H1 (cell line): ENCODE results near the gene PHTF2. TPM values are rescaled to one million over a fixed set of nuclear protein-coding genes. Genes with fewer than 3 reads are reported as not detected.
A peak's percentile ranks its signal among the peaks of the same experiment; 100 is the strongest.

Experiments
- CTCF ChIA-PET: fragments of 300-600 bp; sonication (Branson Sonifier 250); formaldehyde crosslinking; loops from one replicate; lab custom pipeline; 2021; ENCODE audit not compliant: partially characterized antibody; lab: Charles Lee
- POLR2A ChIA-PET: fragments of 300-600 bp; sonication (Branson Sonifier 250); formaldehyde crosslinking; loops from one replicate; lab custom pipeline; 2021; ENCODE audit warnings: inconsistent platforms; ENCODE audit not compliant: partially characterized antibody; lab: Charles Lee
- DNase-seq, 2 experiments: peaks; one replicate each; pipeline versions ENCODE4 v3.0.0 to v3.0.0-alpha.2; 2010 to 2022; ENCODE audit warnings: low spot score in 2 of 2, low read depth in 1 of 2, mixed read lengths in 1 of 2
- FAIRE-seq: peaks from 2 replicates; lab custom pipeline; 2011; peaks lifted over from hg19 to GRCh38; lab: Jason Lieb, UNC
- H2AFZ ChIP-seq: 2 replicates; pipeline ENCODE4 v1.8.1; 2012; ENCODE audit warnings: low read length, inconsistent platforms
- H2AK5ac ChIP-seq: 2 replicates; pipeline ENCODE4 v1.6.1; 2013; ENCODE audit warnings: low read depth, low read length
- H2BK120ac ChIP-seq: replicated peaks from 2 replicates; pipeline ENCODE3; 2013; ENCODE audit warnings: low read depth, low read length, inconsistent platforms
- H2BK12ac ChIP-seq: 2 replicates; pipeline ENCODE4 v1.6.1; 2013; ENCODE audit warnings: low read depth, low read length
- H2BK15ac ChIP-seq: 2 replicates; pipeline ENCODE4 v1.6.1; 2013; ENCODE audit warnings: low read length
- H2BK20ac ChIP-seq: 2 replicates; pipeline ENCODE4 v1.6.1; 2013; ENCODE audit warnings: low read length
- H2BK5ac ChIP-seq: 2 replicates; pipeline ENCODE4 v1.6.1; 2013; ENCODE audit warnings: low read depth, low read length
- H3K14ac ChIP-seq: 2 replicates; pipeline ENCODE4 v1.6.1; 2013; ENCODE audit warnings: inconsistent platforms; ENCODE audit not compliant: insufficient read length
- H3K18ac ChIP-seq: 2 replicates; pipeline ENCODE4 v1.6.1; 2013; ENCODE audit warnings: low read length; ENCODE audit errors: extremely low read depth
- H3K23ac ChIP-seq: 2 replicates; pipeline ENCODE4 v1.6.1; 2013; ENCODE audit warnings: inconsistent platforms; ENCODE audit not compliant: insufficient read length
- H3K23me2 ChIP-seq: 2 replicates; pipeline ENCODE4 v1.6.1; 2013; ENCODE audit warnings: low read depth, low read length
- H3K27ac ChIP-seq: 2 replicates; pipeline ENCODE4 v1.6.1; 2011; ENCODE audit warnings: low read depth, low read length, inconsistent platforms
- H3K27me3 ChIP-seq, 4 experiments: replicated peaks in 1 of 4; 1 replicate in 1 of 4; 2 replicates in 3 of 4; pipeline versions ENCODE4 v1.6.1 to v1.8.1; 2011 to 2013; ENCODE audit warnings: low read length in 3 of 4, mild to moderate bottlenecking in 3 of 4, inconsistent platforms in 2 of 4, mixed read lengths in 2 of 4, moderate library complexity in 1 of 4; ENCODE audit not compliant: control insufficient read depth in 3 of 4, insufficient read depth in 3 of 4; ENCODE audit errors: extremely low read depth in 1 of 4
- H3K36me3 ChIP-seq, 4 experiments: 2 replicates each; pipeline versions ENCODE4 v1.6.1 to v1.8.1; 2011 to 2013; ENCODE audit warnings: mild to moderate bottlenecking in 4 of 4, low read length in 3 of 4, moderate library complexity in 2 of 4, control low read depth in 1 of 4, inconsistent platforms in 1 of 4; ENCODE audit not compliant: insufficient read depth in 4 of 4, control insufficient read depth in 2 of 4
- H3K4ac ChIP-seq: replicated peaks from 2 replicates; pipeline ENCODE3; 2013; ENCODE audit warnings: low read length, low read depth, mixed read lengths, inconsistent platforms; ENCODE audit not compliant: insufficient read length
- H3K4me1 ChIP-seq, 4 experiments: replicated peaks in 1 of 4; 1 replicate in 1 of 4; 2 replicates in 3 of 4; pipeline versions ENCODE4 v1.6.1 to v1.8.1; 2011 to 2013; ENCODE audit warnings: low read length in 3 of 4, inconsistent platforms in 2 of 4, mixed read lengths in 1 of 4; ENCODE audit not compliant: insufficient read depth in 4 of 4, control insufficient read depth in 3 of 4
- H3K4me2 ChIP-seq, 2 experiments: 2 replicates each; pipeline versions ENCODE4 v1.6.1 to v1.8.1; 2011 to 2013; ENCODE audit warnings: low read depth in 2 of 2, low read length in 2 of 2, control low read depth in 1 of 2, inconsistent platforms in 1 of 2, mild to moderate bottlenecking in 1 of 2; ENCODE audit not compliant: insufficient read depth in 1 of 2
- H3K4me3 ChIP-seq, 4 experiments: fragments of 200-600, 300-600 bp in 1 of 4; sonication (generic), shearing (Covaris generic), sonication (Bioruptor Twin) in 1 of 4; 2 replicates each; pipeline versions ENCODE4 v1.5.1 to v1.8.1; 2011 to 2016; ENCODE audit warnings: low read length in 4 of 4, low read depth in 3 of 4, control low read depth in 2 of 4, inconsistent platforms in 2 of 4, mild to moderate bottlenecking in 2 of 4, mixed read lengths in 1 of 4, moderate library complexity in 1 of 4; ENCODE audit not compliant: insufficient read depth in 2 of 4; ENCODE audit errors: extremely low read depth in 1 of 4
- H3K56ac ChIP-seq: replicated peaks from 2 replicates; pipeline ENCODE3; 2013; ENCODE audit warnings: low read depth, mild to moderate bottlenecking, mixed read lengths, low read length, inconsistent platforms; ENCODE audit not compliant: insufficient read length
- H3K79me1 ChIP-seq: 2 replicates; pipeline ENCODE4 v1.6.1; 2013; ENCODE audit warnings: low read depth, low read length, control low read depth
- H3K79me2 ChIP-seq, 2 experiments: 2 replicates each; pipeline versions ENCODE4 v1.6.1 to v1.8.1; 2012 to 2013; ENCODE audit warnings: low read length in 2 of 2, mild to moderate bottlenecking in 2 of 2, inconsistent platforms in 1 of 2; ENCODE audit not compliant: insufficient read depth in 2 of 2, control insufficient read depth in 1 of 2
- H3K9ac ChIP-seq, 4 experiments: replicated peaks in 1 of 4; 1 replicate in 1 of 4; 2 replicates in 3 of 4; pipeline versions ENCODE4 v1.6.1 to v1.8.1; 2011 to 2013; ENCODE audit warnings: low read depth in 3 of 4, low read length in 3 of 4, control low read depth in 2 of 4, mild to moderate bottlenecking in 2 of 4, moderate library complexity in 2 of 4, inconsistent platforms in 1 of 4; ENCODE audit errors: extremely low read depth in 1 of 4
- H3K9me3 ChIP-seq, 2 experiments: 2 replicates each; pipeline versions ENCODE4 v1.6.1 to v1.8.1; 2012 to 2013; ENCODE audit warnings: mild to moderate bottlenecking in 2 of 2, moderate library complexity in 2 of 2, control low read depth in 1 of 2, inconsistent platforms in 1 of 2, low read depth in 1 of 2, low read length in 1 of 2, mixed read lengths in 1 of 2; ENCODE audit not compliant: insufficient read depth in 2 of 2
- H4K20me1 ChIP-seq, 2 experiments: replicated peaks in 1 of 2; 2 replicates each; pipeline versions ENCODE3 to v1.8.1; 2011 to 2013; ENCODE audit warnings: inconsistent platforms in 2 of 2, low read length in 2 of 2, mild to moderate bottlenecking in 1 of 2; ENCODE audit not compliant: insufficient read depth in 2 of 2, control insufficient read depth in 1 of 2
- H4K5ac ChIP-seq: 2 replicates; pipeline ENCODE4 v1.6.1; 2013; ENCODE audit warnings: low read length, low read depth, mixed read lengths, inconsistent platforms; ENCODE audit not compliant: insufficient read length
- H4K8ac ChIP-seq: 2 replicates; pipeline ENCODE4 v1.8.0; 2013; ENCODE audit warnings: mild to moderate bottlenecking, moderate library complexity, low read length, inconsistent platforms; ENCODE audit not compliant: insufficient read depth; ENCODE audit errors: extremely low read depth
- H4K91ac ChIP-seq: replicated peaks from 2 replicates; pipeline ENCODE3; 2013; ENCODE audit warnings: low read length, mixed read lengths, inconsistent platforms; ENCODE audit not compliant: insufficient read length
- ASH2L ChIP-seq: fragments of 200-600, 300-600 bp; sonication (generic); IDR thresholded peaks from one replicate; pipeline ENCODE4 v1.7.1; 2017; ENCODE audit warnings: low read length
- CBX5 ChIP-seq: fragments of 300-800, 300-1000 bp; sonication (generic); IDR thresholded peaks from 2 replicates; pipeline ENCODE4 v1.7.1; 2016; ENCODE audit warnings: antibody characterized with exemption, low read length, low read depth
- CBX8 ChIP-seq: fragments of 300-800, 300-1000 bp; sonication (generic); IDR thresholded peaks from 2 replicates; pipeline ENCODE4 v1.7.1; 2016; ENCODE audit warnings: low read depth, low read length, borderline replicate concordance
- GTF2F1 ChIP-seq: IDR thresholded peaks from 2 replicates; pipeline ENCODE4 v1.6.1; 2012; ENCODE audit warnings: low read depth, low read length, improper control_type of control experiment, borderline replicate concordance
- HDAC6 ChIP-seq: IDR thresholded peaks from one replicate; pipeline ENCODE4 v1.7.1; 2012; ENCODE audit warnings: low read depth, mild to moderate bottlenecking, inconsistent platforms, low read length, moderate library complexity
- SIN3A ChIP-seq, 2 experiments: IDR thresholded peaks in 1 of 2; conservative IDR thresholded peaks in 1 of 2; 2 replicates each; pipeline ENCODE4 v1.6.1; 2011 to 2012; ENCODE audit warnings: low read length in 2 of 2, improper control_type of control experiment in 1 of 2, low read depth in 1 of 2, mild to moderate bottlenecking in 1 of 2
- SIRT6 ChIP-seq: IDR thresholded peaks from one replicate; pipeline ENCODE4 v1.7.1; 2012; ENCODE audit warnings: low read length, inconsistent platforms
- TAF7 ChIP-seq: optimal IDR thresholded peaks from 2 replicates; pipeline ENCODE3; 2011; ENCODE audit warnings: low read depth, mild to moderate bottlenecking, inconsistent platforms, low read length, moderate library complexity, borderline replicate concordance
- TCF12 ChIP-seq: IDR thresholded peaks from 2 replicates; pipeline ENCODE4 v1.6.1; 2011; ENCODE audit warnings: low read depth, mild to moderate bottlenecking, low read length
- WGBS, 2 experiments: shearing (Covaris generic) in 1 of 2; methylation state at CpG; one replicate each; pipeline versions ENCODE4 v1.1.6 to v1.1.7; 2013 to 2015; ENCODE audit warnings: low lambda C conversion rate in 2 of 2, mixed read lengths in 2 of 2, inconsistent platforms in 1 of 2, low coverage in 1 of 2, missing lambda C conversion rate in 1 of 2; ENCODE audit not compliant: insufficient replicate concordance in 2 of 2, insufficient coverage in 1 of 2, insufficient read length in 1 of 2; ENCODE audit errors: extremely low coverage in 1 of 2, missing lambda C conversion rate in 1 of 2; 5-methylcytosine and 5-hydroxymethylcytosine counted together
- polyA plus RNA-seq, 7 experiments: library from polyadenylated mRNA; depleted of rRNA in 3 of 7; stranded (reverse) in 5 of 7; unstranded in 2 of 7; fragments of >200 nt in 5 of 7; fragments of 200-250 nt in 2 of 7; gene quantifications; 1 replicate in 5 of 7; 2 replicates in 1 of 7; 4 replicates in 1 of 7; pipeline versions ENCODE4 v1.2.1 to v1.2.3, GENCODE V29; 2011 to 2013; ENCODE audit warnings: missing spikeins in 2 of 7, mixed read lengths in 2 of 7
- total RNA-seq: library from RNA; stranded (reverse); fragmentation: NEBNext Ultra II Directional; extraction: Animal tissue kit (Norgen Biotek cat#: 25700); gene quantifications from 2 replicates; pipeline ENCODE4 v1.2.1, GENCODE V29; 2021
- TF ChIP-seq, protein P1 (sequence below): IDR thresholded peaks from 2 replicates; pipeline ENCODE4 v1.6.1; 2011; ENCODE audit warnings: low read depth, mild to moderate bottlenecking, low read length; ENCODE audit not compliant: insufficient read depth
- TF ChIP-seq, protein P2 (sequence below): IDR thresholded peaks from 2 replicates; pipeline ENCODE4 v1.6.1; 2012; ENCODE audit warnings: inconsistent platforms
- TF ChIP-seq, protein P3 (sequence below): IDR thresholded peaks from 2 replicates; pipeline ENCODE4 v1.6.1; 2011; ENCODE audit warnings: low read length, improper control_type of control experiment

PHTF2 gene
- total and polyA plus RNA-seq, 2 of the 8 experiments (the other 6 are each of a cell fraction or from before 2014, with no cell fraction given): 9.0 to 25.4 TPM

DNA sequence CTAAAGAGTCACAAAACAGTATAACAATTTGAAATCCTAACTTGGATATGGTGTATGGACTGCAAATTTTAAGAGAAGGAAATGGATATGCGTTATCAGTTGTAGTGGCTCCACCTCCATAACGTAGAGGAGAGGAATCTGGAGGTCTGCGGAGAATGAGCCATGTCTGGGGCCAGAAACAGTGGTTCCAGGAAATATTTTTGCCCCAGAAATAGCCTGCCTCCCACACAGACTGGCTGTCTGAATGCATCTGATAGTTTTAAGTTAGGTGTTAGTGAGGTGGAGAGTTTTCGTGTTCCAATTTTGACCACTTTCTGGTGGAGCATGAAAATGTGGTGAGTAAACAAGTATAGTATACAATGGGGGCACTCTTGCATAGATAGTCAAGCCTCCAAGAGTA lies 1.6 kb downstream of the PHTF2 start:
- Histone ChIP-seq H3K9ac (no peak overlapping the region), H2BK120ac (no peak overlapping the region), H2AK5ac (no peak overlapping the region), H2AFZ (no peak overlapping the region), H3K79me2 (peaks cover 0 to 50% of the 10 kb centered on the region in 2 experiments; a peak in 2 of 4 replicates), H2BK15ac (no peak overlapping the region), H3K27ac (no peak overlapping the region), H3K4me2 (peak overlapping the region; percentile 83 to 94), H4K5ac (no peak overlapping the region), H3K79me1 (0 out of 2 replicates have a peak, but pooled peaks cover 3% of the 10 kb centered on the region), H3K18ac (no peak overlapping the region), H3K4me3 (peak overlapping the region in 1 of 4 experiments; percentile 81; a peak in 2 of 8 replicates), H3K14ac (no peak overlapping the region), H4K20me1 (peaks cover 0 to 2% of the 10 kb centered on the region in 2 experiments), H4K91ac (no peak overlapping the region), H3K36me3 (no peaks in the 10 kb centered on the region), H3K4ac (no peak overlapping the region), H2BK20ac (no peak overlapping the region), H3K23me2 (peaks cover 3% of the 10 kb centered on the region), H4K8ac (no peak overlapping the region), H3K23ac (no peak overlapping the region), H3K27me3 (no peaks in the 10 kb centered on the region), H2BK12ac (no peak overlapping the region), H3K56ac (no peak overlapping the region), H2BK5ac (no peak overlapping the region), H3K4me1 (peaks cover 0 to 2% (median 2%) of the 10 kb centered on the region in 4 experiments; a peak in 3 of 7 replicates), H3K9me3 (no peaks in the 10 kb centered on the region)
- no peak for DNase-seq
- no peak for FAIRE-seq
- ChIA-PET POLR2A (no interaction called here), CTCF (no interaction called here)
- WGBS, 2 experiments: 77% methylated on average over 4 of the region's 4 CpGs; no CpG with 5 or more reads in 1 of the 2 experiments
- TF ChIP-seq, protein P1, sequence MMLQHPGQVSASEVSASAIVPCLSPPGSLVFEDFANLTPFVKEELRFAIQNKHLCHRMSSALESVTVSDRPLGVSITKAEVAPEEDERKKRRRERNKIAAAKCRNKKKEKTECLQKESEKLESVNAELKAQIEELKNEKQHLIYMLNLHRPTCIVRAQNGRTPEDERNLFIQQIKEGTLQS: no peak
- TF ChIP-seq TAF7 (no peak), CBX5 (no peak), GTF2F1 (no peak), HDAC6 (no peak), CBX8 (no peak), TCF12 (no peak), ASH2L (no peak), SIN3A (conservative IDR thresholded peaks at IDR 0.05 in 1 of 2, IDR thresholded peaks at IDR 0.05 in 1 of 2; ENCODE audit: low read depth in 1 of 2, low read length in 2 of 2) (no peak), SIRT6 (no peak)
- TF ChIP-seq, protein P2, sequence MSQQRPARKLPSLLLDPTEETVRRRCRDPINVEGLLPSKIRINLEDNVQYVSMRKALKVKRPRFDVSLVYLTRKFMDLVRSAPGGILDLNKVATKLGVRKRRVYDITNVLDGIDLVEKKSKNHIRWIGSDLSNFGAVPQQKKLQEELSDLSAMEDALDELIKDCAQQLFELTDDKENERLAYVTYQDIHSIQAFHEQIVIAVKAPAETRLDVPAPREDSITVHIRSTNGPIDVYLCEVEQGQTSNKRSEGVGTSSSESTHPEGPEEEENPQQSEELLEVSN: no peak
- TF ChIP-seq, protein P3, sequence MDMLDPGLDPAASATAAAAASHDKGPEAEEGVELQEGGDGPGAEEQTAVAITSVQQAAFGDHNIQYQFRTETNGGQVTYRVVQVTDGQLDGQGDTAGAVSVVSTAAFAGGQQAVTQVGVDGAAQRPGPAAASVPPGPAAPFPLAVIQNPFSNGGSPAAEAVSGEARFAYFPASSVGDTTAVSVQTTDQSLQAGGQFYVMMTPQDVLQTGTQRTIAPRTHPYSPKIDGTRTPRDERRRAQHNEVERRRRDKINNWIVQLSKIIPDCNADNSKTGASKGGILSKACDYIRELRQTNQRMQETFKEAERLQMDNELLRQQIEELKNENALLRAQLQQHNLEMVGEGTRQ: no peak
